Retinal pigment epithelial cell (primary cell): Measurements from ENCODE around the gene ANTKMT.
A peak's percentile ranks its signal among the peaks of the same experiment; 100 is the strongest.

Experiments used
- DNase-seq: peaks from one replicate; pipeline ENCODE4 v3.0.0-alpha.2; 2010; ENCODE audit warnings: low read depth
- H3K4me3 ChIP-seq: 2 replicates; pipeline ENCODE4 v1.5.1; 2011; ENCODE audit warnings: mild to moderate bottlenecking, low read length, control low read depth, moderate library complexity
- TF ChIP-seq, protein P1 (sequence below): conservative IDR thresholded peaks from 2 replicates; pipeline ENCODE4 v1.5.1; 2011; ENCODE audit warnings: low read depth, low read length, control low read depth, inconsistent platforms

ANTKMT gene

DNA sequence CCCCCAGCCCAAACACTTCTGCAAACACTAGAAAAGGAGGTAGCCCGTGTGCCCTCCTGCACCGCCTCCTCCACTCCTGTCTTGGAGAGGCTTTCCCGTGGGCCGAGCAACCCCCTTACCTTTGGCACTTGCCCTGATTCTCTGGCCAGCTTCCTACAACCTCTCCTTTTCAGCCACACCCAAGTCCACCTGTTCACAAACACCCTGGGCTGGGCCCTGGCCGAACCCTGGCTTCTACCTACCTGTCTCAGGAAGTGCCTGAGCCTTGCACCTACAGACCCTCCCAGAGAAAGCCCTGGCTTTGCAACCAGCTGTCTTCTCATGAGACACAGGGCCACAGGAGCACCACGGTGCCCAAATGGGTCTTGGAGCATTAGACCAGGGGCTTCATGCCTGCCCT lies 2.0 kb upstream of the ANTKMT start:
- TF ChIP-seq, protein P1, sequence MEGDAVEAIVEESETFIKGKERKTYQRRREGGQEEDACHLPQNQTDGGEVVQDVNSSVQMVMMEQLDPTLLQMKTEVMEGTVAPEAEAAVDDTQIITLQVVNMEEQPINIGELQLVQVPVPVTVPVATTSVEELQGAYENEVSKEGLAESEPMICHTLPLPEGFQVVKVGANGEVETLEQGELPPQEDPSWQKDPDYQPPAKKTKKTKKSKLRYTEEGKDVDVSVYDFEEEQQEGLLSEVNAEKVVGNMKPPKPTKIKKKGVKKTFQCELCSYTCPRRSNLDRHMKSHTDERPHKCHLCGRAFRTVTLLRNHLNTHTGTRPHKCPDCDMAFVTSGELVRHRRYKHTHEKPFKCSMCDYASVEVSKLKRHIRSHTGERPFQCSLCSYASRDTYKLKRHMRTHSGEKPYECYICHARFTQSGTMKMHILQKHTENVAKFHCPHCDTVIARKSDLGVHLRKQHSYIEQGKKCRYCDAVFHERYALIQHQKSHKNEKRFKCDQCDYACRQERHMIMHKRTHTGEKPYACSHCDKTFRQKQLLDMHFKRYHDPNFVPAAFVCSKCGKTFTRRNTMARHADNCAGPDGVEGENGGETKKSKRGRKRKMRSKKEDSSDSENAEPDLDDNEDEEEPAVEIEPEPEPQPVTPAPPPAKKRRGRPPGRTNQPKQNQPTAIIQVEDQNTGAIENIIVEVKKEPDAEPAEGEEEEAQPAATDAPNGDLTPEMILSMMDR: no peak
- H3K4me3 ChIP-seq: no peak overlapping the region
- no peak for DNase-seq

DNA sequence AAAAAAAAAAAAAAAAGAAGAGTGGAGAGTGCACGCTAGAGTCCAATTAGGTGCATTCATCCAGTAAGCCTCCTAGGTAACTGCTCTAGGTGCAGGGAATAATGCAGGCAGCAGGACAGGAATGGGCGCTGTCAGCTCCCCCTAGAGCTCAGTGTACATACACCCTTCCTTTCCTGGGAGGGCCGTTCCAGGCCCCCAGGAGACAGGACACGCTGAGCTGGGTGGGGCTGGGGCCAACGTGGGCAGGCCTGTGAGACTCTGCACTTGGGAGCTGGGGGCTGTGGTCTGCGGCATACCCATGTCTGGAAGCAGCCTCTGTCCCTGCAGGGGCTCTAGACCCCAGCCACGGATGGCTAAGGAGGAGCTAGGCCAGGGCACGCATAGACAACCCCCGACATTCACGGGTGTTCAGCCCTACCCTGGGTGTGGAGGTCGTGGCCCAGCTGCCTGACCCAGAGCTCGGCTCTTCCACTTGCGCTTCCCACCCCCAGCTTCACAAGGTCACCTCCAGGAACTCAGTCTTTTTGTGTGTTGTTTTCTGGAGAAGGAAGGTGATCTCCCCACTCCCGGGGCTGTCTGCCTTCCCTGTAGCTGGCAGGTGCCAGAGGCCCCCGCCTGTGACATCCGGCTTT lies 1.0 kb upstream of the ANTKMT start:
- TF ChIP-seq, protein P1: peak; percentile 42
- no peak for DNase-seq
- peak overlapping the region; percentile 67 for H3K4me3 ChIP-seq

DNA sequence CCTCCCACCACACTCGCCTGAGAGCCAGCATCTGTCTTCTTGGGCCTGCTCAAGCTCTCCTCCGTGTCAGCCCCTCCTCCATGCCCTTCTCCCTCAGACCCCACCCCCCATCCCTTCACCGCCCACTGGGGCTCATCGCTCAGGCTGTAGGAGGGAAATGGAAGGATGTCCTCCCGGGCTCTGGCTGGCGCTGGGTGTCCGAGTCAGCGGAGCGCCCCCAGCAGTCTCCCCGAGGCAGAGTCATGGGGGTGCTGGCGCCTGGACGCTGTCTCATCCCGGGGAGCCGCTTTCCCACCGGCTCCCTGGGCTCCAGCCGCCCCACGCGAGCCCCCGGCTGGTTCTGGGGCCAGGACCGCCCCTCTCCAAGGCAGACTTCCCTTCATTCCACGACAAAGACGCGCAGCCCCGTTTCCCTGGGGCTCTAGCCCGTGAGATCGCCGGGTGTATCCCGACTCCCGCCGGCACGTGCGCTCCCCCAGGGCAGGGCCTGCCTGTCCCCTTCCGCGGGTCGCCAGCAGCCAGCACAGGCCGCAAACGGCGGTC lies 428 bp upstream of the ANTKMT start:
- DNase-seq: no peak
- H3K4me3 ChIP-seq: peak overlapping the region; percentile 67
- TF ChIP-seq, protein P1: peak; percentile 39

DNA sequence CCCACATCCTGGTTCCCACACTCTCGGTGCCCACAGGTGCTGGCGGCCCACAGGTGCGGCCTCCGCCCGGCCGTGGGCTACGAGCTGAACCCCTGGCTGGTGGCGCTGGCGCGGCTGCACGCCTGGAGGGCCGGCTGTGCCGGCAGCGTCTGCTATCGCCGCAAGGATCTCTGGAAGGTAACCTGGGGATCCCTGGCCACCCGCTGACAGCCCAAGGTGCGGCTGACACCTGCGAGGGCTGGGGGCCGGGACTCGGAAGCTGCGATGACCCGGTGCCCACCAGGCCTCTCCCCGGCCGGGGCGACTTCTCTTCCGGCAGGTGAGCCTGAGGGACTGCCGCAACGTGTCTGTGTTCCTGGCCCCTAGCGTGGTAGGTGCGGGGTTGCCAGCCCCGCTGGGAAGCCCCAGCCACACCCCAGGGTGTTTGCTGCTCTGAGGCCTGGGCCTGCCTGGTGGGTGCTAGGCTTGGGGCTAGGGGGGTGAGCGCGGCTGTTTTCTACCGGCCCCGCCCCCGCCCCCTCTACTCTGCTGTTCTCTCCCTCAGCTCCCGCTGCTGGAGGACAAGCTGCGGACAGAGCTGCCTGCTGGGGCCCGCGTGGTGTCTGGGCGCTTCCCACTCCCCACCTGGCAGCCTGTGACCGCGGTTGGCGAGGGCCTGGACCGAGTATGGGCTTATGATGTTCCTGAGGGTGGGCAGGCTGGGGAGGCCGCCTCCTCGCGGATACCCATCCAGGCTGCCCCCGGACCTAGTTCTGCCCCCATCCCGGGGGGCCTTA lies 1.0 kb downstream of the ANTKMT start:
- TF ChIP-seq, protein P1: no peak
- H3K4me3 ChIP-seq: no peak overlapping the region
- no peak for DNase-seq

DNA sequence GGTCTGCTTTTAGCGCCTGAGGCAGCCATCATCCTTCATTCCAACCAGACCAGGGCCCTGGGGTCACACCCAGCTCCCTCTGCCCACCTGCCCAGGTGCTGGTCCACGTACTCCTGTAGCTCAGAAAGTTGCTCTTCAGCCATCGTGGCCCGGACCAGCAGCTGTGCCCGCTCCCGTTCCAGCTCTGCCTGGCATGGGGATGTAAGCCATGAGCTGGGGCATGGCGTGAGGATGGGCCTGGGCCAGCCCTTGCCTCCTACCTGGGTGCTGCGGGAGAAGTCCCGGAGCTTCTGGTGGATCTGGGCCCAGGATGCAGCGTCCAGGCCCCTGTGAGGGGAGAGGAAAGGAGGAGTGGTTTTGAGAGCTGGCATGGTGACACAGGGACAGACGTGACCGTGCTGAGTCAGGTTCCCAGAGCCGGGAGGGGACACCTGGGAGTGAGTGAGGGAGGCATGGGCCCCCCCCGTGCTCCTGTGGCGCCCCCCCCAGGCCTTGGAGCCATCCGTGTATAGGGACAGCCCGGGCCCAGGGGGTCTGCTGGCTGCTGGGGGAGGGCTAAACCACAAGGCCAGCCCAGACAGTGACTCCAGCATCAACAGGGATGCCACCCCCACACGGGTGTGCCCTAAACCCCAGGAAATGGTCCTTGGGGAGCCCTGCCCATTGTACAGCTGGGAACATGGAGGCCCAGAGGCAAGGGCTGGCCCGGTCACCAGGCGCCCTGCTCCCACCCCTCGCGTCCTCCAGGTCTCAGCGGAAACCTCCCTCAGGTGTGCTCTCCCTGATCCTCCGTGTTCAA lies 2.1 kb downstream of the ANTKMT start:
- DNase-seq: no peak
- TF ChIP-seq, protein P1: no peak
- no peak overlapping the region for H3K4me3 ChIP-seq

DNA sequence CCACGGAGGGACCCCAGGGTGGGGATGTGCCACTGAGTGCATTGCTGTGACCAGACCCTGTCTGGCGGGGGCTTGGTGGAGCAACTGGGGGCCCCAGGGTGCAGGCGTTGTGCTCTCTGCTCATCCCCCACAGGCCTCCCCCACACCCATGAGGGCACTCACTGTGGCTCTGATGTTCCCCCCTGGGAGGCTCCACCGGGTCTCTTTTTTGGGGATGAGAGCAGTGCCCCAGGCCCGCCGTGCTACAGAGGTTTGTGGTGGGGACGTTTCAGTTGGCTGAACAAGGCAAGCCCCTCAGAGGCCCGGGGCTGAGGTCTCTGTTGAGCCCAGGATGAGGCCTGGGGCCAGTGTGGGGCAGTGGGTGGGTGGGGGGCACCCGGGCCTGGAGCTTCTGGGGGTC lies 2.7 kb downstream of the ANTKMT start:
- TF ChIP-seq, protein P1: no peak
- no peak overlapping the region for H3K4me3 ChIP-seq
- DNase-seq: no peak
